OCI-LY1 (cell line): ENCODE data around the gene SLC14A1.

Source experiments
- H2AFZ ChIP-seq: fragments of 200-600 bp; sonication (generic), shearing (Covaris generic); 2 replicates; pipeline ENCODE4 v1.6.0; 2014; ENCODE audit warnings: antibody characterized with exemption, mild to moderate bottlenecking, low read length
- H3F3A ChIP-seq: fragments of 200-600 bp; sonication (generic), shearing (Covaris generic); 2 replicates; pipeline ENCODE4 v1.6.0; 2014; ENCODE audit warnings: mild to moderate bottlenecking, antibody characterized with exemption, low read length, moderate library complexity; ENCODE audit not compliant: insufficient read depth
- H3K27ac ChIP-seq: fragments of 200-600 bp; sonication (generic); 2 replicates; pipeline ENCODE4 v1.5.1; 2014; ENCODE audit warnings: low read length, mixed run types, mild to moderate bottlenecking, low read depth; ENCODE audit not compliant: poor library complexity, severe bottlenecking
- H3K27me3 ChIP-seq: fragments of 200-600 bp; sonication (generic); 2 replicates; pipeline ENCODE4 v1.6.0; 2014; ENCODE audit warnings: antibody characterized with exemption, mild to moderate bottlenecking, low read length, moderate library complexity; ENCODE audit not compliant: insufficient read depth
- H3K36me3 ChIP-seq: fragments of 200-600 bp; sonication (generic); 2 replicates; pipeline ENCODE4 v1.6.1; 2014; ENCODE audit warnings: mild to moderate bottlenecking, antibody characterized with exemption, low read length, moderate library complexity, mixed read lengths; ENCODE audit not compliant: insufficient read depth
- H3K4me1 ChIP-seq: fragments of 200-600 bp; sonication (generic); 2 replicates; pipeline ENCODE4 v1.5.1; 2014; ENCODE audit warnings: mild to moderate bottlenecking, low read length, moderate library complexity; ENCODE audit not compliant: insufficient read depth, severe bottlenecking
- H3K4me2 ChIP-seq: fragments of 200-600 bp; sonication (generic), shearing (Covaris generic); 2 replicates; pipeline ENCODE4 v1.6.1; 2014; ENCODE audit warnings: low read length
- H3K4me3 ChIP-seq: fragments of 200-600 bp; sonication (generic); 2 replicates; pipeline ENCODE4 v1.5.1; 2014; ENCODE audit warnings: low read length, low read depth, mild to moderate bottlenecking, mixed read lengths; ENCODE audit not compliant: poor library complexity, severe bottlenecking
- H3K79me2 ChIP-seq: fragments of 200-600 bp; shearing (Covaris generic); 2 replicates; pipeline ENCODE4 v1.6.1; 2016; ENCODE audit warnings: mixed run types, low read length, mixed read lengths; ENCODE audit not compliant: insufficient read depth
- H3K9ac ChIP-seq: fragments of 200-600 bp; sonication (generic), shearing (Covaris generic); 2 replicates; pipeline ENCODE4 v1.6.1; 2014; ENCODE audit warnings: mild to moderate bottlenecking, low read length, mixed read lengths
- H3K9me2 ChIP-seq: fragments of 200-600 bp; sonication (generic), shearing (Covaris generic); 2 replicates; pipeline ENCODE4 v1.6.1; 2014; ENCODE audit warnings: low read depth, mild to moderate bottlenecking, low read length, mixed read lengths
- H3K9me3 ChIP-seq: fragments of 200-600 bp; shearing (Covaris generic); 2 replicates; pipeline ENCODE4 v1.6.1; 2014; ENCODE audit warnings: low read length, mixed read lengths
- H4K20me1 ChIP-seq: fragments of 200-600 bp; sonication (generic), shearing (Covaris generic); 2 replicates; pipeline ENCODE4 v1.6.0; 2016; ENCODE audit warnings: mild to moderate bottlenecking, low read length; ENCODE audit not compliant: insufficient read depth
- CTCF ChIP-seq: fragments of 200-600 bp; sonication (generic), shearing (Covaris generic); IDR thresholded peaks from 2 replicates; pipeline ENCODE4 v1.5.1; 2017; ENCODE audit warnings: mild to moderate bottlenecking, antibody characterized with exemption, low read length, moderate library complexity, mixed read lengths
- EZH2 ChIP-seq: fragments of 200-600 bp; sonication (generic), shearing (Covaris generic); IDR thresholded peaks from 2 replicates; pipeline ENCODE4 v1.8.0; 2017; ENCODE audit warnings: borderline replicate concordance, mixed run types, mild to moderate bottlenecking, antibody characterized with exemption, low read length, moderate library complexity, mixed read lengths

Gene SLC14A1

GRCh38 chr18:45752681-45753080 is 28.7 kb downstream of the SLC14A1 start:
- Histone ChIP-seq H3K36me3 (no peaks in the 10 kb centered on the region), H3K27me3 (no peaks in the 10 kb centered on the region), H3K4me2 (no peak overlapping the region), H3K4me3 (no peak overlapping the region), H3K9me2 (no peaks in the 10 kb centered on the region), H3K27ac (no peak overlapping the region), H4K20me1 (no peaks in the 10 kb centered on the region), H3K9me3 (no peaks in the 10 kb centered on the region), H3K9ac (no peak overlapping the region), H3F3A (no peaks in the 10 kb centered on the region), H3K4me1 (no peaks in the 10 kb centered on the region), H3K79me2 (no peaks in the 10 kb centered on the region), H2AFZ (no peak overlapping the region)
- TF ChIP-seq EZH2, result no peak
- TF ChIP-seq CTCF, result no peak

DNA sequence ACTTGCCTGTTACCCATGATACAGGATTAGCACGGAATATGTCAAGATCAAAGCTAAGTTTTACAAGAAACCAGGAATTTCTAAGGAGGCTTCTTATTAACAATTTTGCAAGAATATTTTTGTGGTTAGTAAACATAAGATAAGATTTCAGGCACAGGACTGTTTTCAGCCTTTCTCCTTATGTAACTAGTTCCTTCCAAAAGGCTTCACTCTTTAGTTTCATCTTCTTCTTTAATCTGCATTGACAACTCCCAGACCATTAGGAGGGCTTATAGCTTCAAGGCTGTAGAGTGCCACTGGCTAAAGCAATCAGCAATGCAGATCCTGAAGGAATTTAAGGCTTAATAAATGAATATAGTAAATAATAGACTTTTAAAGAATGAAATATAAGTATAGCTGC is 29.3 kb downstream of the SLC14A1 start:
- TF ChIP-seq CTCF (no peak), EZH2 (no peak)
- no peaks in the 10 kb centered on the region for H4K20me1 ChIP-seq
- no peaks in the 10 kb centered on the region for H3K27me3 ChIP-seq
- no peak overlapping the region for H3K4me2 ChIP-seq
- H2AFZ ChIP-seq, result no peak overlapping the region
- H3K27ac ChIP-seq, result no peak overlapping the region
- H3F3A ChIP-seq, result no peaks in the 10 kb centered on the region
- H3K36me3 ChIP-seq, result no peaks in the 10 kb centered on the region
- H3K4me3 ChIP-seq, result no peak overlapping the region
- H3K79me2 ChIP-seq, result no peaks in the 10 kb centered on the region
- H3K4me1 ChIP-seq, result no peaks in the 10 kb centered on the region
- H3K9me3 ChIP-seq, result no peaks in the 10 kb centered on the region
- no peak overlapping the region for H3K9ac ChIP-seq
- H3K9me2 ChIP-seq, result no peaks in the 10 kb centered on the region

GRCh38 chr18:45755934-45756333 is 32.0 kb downstream of the SLC14A1 start:
- no peaks in the 10 kb centered on the region for H3K27me3 ChIP-seq
- no peak overlapping the region for H2AFZ ChIP-seq
- no peaks in the 10 kb centered on the region for H3K4me1 ChIP-seq
- H3K4me3 ChIP-seq, result no peak overlapping the region
- H3F3A ChIP-seq, result no peaks in the 10 kb centered on the region
- H3K9me3 ChIP-seq, result no peaks in the 10 kb centered on the region
- TF ChIP-seq CTCF (no peak), EZH2 (no peak)
- H3K4me2 ChIP-seq, result no peak overlapping the region
- no peak overlapping the region for H3K9ac ChIP-seq
- no peaks in the 10 kb centered on the region for H3K9me2 ChIP-seq
- H3K79me2 ChIP-seq, result no peaks in the 10 kb centered on the region
- no peaks in the 10 kb centered on the region for H3K36me3 ChIP-seq
- no peaks in the 10 kb centered on the region for H4K20me1 ChIP-seq
- no peak overlapping the region for H3K27ac ChIP-seq
